Activated CD8-positive, alpha-beta memory T cell treated with anti-CD3 and anti-CD28 coated beads, Interleukin-2, amount 50 U/mL, for 24 hours (primary cell): ENCODE measurements around the gene TRIM43B.
"Not testable (repeated sequence)": the region's sequence is repeated elsewhere in the genome, so short reads cannot be mapped to it uniquely, and the experiment has no call there.

Experiments used
- DNase-seq: peaks from one replicate; pipeline ENCODE4 v3.0.0-alpha.2; 2020; ENCODE audit errors: extremely low read depth

The TRIM43B gene

GRCh38 chr2:95433973-95434372 lies 50.6 kb downstream of the TRIM43B start:
- not testable (repeated sequence) for DNase-seq

GRCh38 chr2:95433373-95433772 lies 51.2 kb downstream of the TRIM43B start:
- not testable (repeated sequence) for DNase-seq

- DNase-seq: not testable (repeated sequence)
Measured at GRCh38 chr2:95429748-95430467, 54.6 kb downstream of the TRIM43B start.

GRCh38 chr2:95427196-95427867 lies 57.2 kb downstream of the TRIM43B start:
- not testable (repeated sequence) for DNase-seq
